IMR-90 (cell line): Measurements from ENCODE around the gene CFAP210. TPM values are rescaled to one million over a fixed set of nuclear protein-coding genes. Genes with fewer than 3 reads are reported as not detected.

Experiments
- ATAC-seq: fragments of 200-7000 bp; cut with Tn5 transposase; 2 replicates; pipeline ENCODE4 v1.9.1; 2020; ENCODE audit warnings: low read depth, mild to moderate bottlenecking, moderate library complexity
- BruUV-seq: library from RNA; stranded (reverse); fragments of 400-500 nt; replicated peaks from 2 replicates; lab custom pipeline; 2021; lab: Mats Ljungman, UMichigan
- CTCF ChIA-PET: fragments of 300-600 bp; formaldehyde crosslinking; extraction: SDS; loops from one replicate; lab custom pipeline; 2021; ENCODE audit warnings: antibody characterized with exemption; lab: Yijun Ruan, JAX
- POLR2A ChIA-PET: fragments of 300-600 bp; sonication (Branson Sonifier 250); formaldehyde crosslinking; loops from one replicate; lab custom pipeline; 2022; ENCODE audit warnings: antibody characterized with exemption; ENCODE audit not compliant: unreplicated experiment; lab: Charles Lee
- DNase-seq: peaks from one replicate; pipeline ENCODE4 v3.0.0; 2013
- H2AFZ ChIP-seq: replicated peaks from 2 replicates; pipeline ENCODE3; 2013; ENCODE audit warnings: low read length, mild to moderate bottlenecking; ENCODE audit not compliant: poor library complexity
- H2AK5ac ChIP-seq: 2 replicates; pipeline ENCODE4 v1.6.1; 2013; ENCODE audit warnings: low read depth, low read length, inconsistent platforms
- H2AK9ac ChIP-seq: replicated peaks from 2 replicates; pipeline ENCODE3; 2013; ENCODE audit warnings: mild to moderate bottlenecking, low read depth, low read length, moderate library complexity; ENCODE audit not compliant: poor library complexity
- H2BK120ac ChIP-seq: 2 replicates; pipeline ENCODE4 v1.6.1; 2013; ENCODE audit warnings: low read depth, low read length, inconsistent platforms
- H2BK15ac ChIP-seq: 3 replicates; pipeline ENCODE4 v1.6.1; 2013; ENCODE audit warnings: low read depth, low read length, inconsistent platforms
- H2BK20ac ChIP-seq: 2 replicates; pipeline ENCODE4 v1.6.1; 2013; ENCODE audit warnings: low read depth, mild to moderate bottlenecking, inconsistent platforms, low read length, moderate library complexity
- H2BK5ac ChIP-seq: 2 replicates; pipeline ENCODE4 v1.6.1; 2013; ENCODE audit warnings: mild to moderate bottlenecking, low read depth, low read length, inconsistent platforms; ENCODE audit not compliant: poor library complexity, severe bottlenecking
- H3K14ac ChIP-seq: replicated peaks from 2 replicates; pipeline ENCODE4 v1.6.1; 2013; ENCODE audit warnings: low read depth, low read length, inconsistent platforms
- H3K18ac ChIP-seq: 2 replicates; pipeline ENCODE4 v1.6.1; 2013; ENCODE audit warnings: low read depth, low read length, control low read depth
- H3K23ac ChIP-seq: 2 replicates; pipeline ENCODE4 v1.6.1; 2013; ENCODE audit warnings: low read depth, low read length, inconsistent platforms
- H3K27ac ChIP-seq: 2 replicates; pipeline ENCODE4 v1.5.1; 2013; ENCODE audit warnings: mild to moderate bottlenecking, control low read depth, low read length; ENCODE audit not compliant: insufficient read depth
- H3K27me3 ChIP-seq: 2 replicates; pipeline ENCODE4 v1.6.1; 2013; ENCODE audit warnings: low read length; ENCODE audit not compliant: control insufficient read depth, insufficient read depth
- H3K36me3 ChIP-seq: 2 replicates; pipeline ENCODE4 v1.6.1; 2013; ENCODE audit warnings: low read length, mixed read lengths; ENCODE audit not compliant: control insufficient read depth, insufficient read depth
- H3K4ac ChIP-seq: 2 replicates; pipeline ENCODE4 v1.6.1; 2013; ENCODE audit warnings: low read depth, low read length, inconsistent platforms
- H3K4me1 ChIP-seq: 2 replicates; pipeline ENCODE4 v1.6.1; 2013; ENCODE audit warnings: low read length, mixed read lengths; ENCODE audit not compliant: control insufficient read depth, insufficient read depth
- H3K4me2 ChIP-seq: 2 replicates; pipeline ENCODE4 v1.6.1; 2013; ENCODE audit warnings: low read depth, mild to moderate bottlenecking, control low read depth, low read length, moderate library complexity
- H3K4me3 ChIP-seq: 2 replicates; pipeline ENCODE4 v1.5.1; 2013; ENCODE audit warnings: low read depth, mild to moderate bottlenecking, control low read depth, low read length, moderate library complexity; ENCODE audit not compliant: insufficient read depth
- H3K56ac ChIP-seq: 2 replicates; pipeline ENCODE4 v1.6.1; 2013; ENCODE audit warnings: low read length, inconsistent platforms; ENCODE audit not compliant: insufficient read depth; ENCODE audit errors: extremely low read depth
- H3K79me1 ChIP-seq, 2 experiments: 2 replicates each; pipeline ENCODE4 v1.6.1; 2013; ENCODE audit warnings: low read length in 2 of 2, inconsistent platforms in 1 of 2, low read depth in 1 of 2
- H3K9ac ChIP-seq: 2 replicates; pipeline ENCODE4 v1.6.1; 2013; ENCODE audit warnings: low read depth, low read length, control low read depth
- H3K9me1 ChIP-seq: 2 replicates; pipeline ENCODE4 v1.6.1; 2013; ENCODE audit warnings: low read length, inconsistent platforms; ENCODE audit not compliant: insufficient read depth
- H3K9me3 ChIP-seq: 2 replicates; pipeline ENCODE4 v1.6.1; 2013; ENCODE audit warnings: low read length; ENCODE audit not compliant: control insufficient read depth, insufficient read depth
- H4K20me1 ChIP-seq: 2 replicates; pipeline ENCODE4 v1.6.1; 2013; ENCODE audit warnings: low read length, inconsistent platforms; ENCODE audit not compliant: insufficient read depth
- H4K5ac ChIP-seq: 2 replicates; pipeline ENCODE4 v1.6.1; 2013; ENCODE audit warnings: mild to moderate bottlenecking, low read depth, low read length, control low read depth
- H4K8ac ChIP-seq, 2 experiments: 2 replicates each; pipeline ENCODE4 v1.6.1; 2013; ENCODE audit warnings: low read depth in 2 of 2, low read length in 2 of 2, control low read depth in 1 of 2, inconsistent platforms in 1 of 2
- H4K91ac ChIP-seq: 2 replicates; pipeline ENCODE4 v1.6.1; 2013; ENCODE audit warnings: low read depth, low read length, inconsistent platforms; ENCODE audit not compliant: insufficient read depth
- CTCF ChIP-seq: conservative IDR thresholded peaks from 2 replicates; pipeline ENCODE4 v1.5.1; 2012; ENCODE audit warnings: mild to moderate bottlenecking, low read depth, low read length, improper control_type of control experiment
- POLR2A ChIP-seq: IDR thresholded peaks from 2 replicates; pipeline ENCODE4 v1.6.1; 2012; ENCODE audit warnings: mild to moderate bottlenecking, low read depth, low read length
- whole genome bisulfite sequencing, 2 experiments: methylation state at CpG; one replicate each; pipeline versions ENCODE4 v1.1.5 to v1.1.7; 2013; ENCODE audit warnings: missing lambda C conversion rate in 2 of 2; ENCODE audit not compliant: insufficient read length in 1 of 2; ENCODE audit errors: extremely low coverage in 2 of 2; 5-methylcytosine and 5-hydroxymethylcytosine counted together
- dilution Hi-C: fragments of 300-500 bp; cut with HindIII; formaldehyde crosslinking; loops from one replicate; pipeline ENCODE4 v1.14.3; 2018; ENCODE audit warnings: low sequenced_read_pairs; ENCODE audit not compliant: unreplicated experiment
- in situ Hi-C: fragments of 300-500 bp; cut with MboI; formaldehyde crosslinking; loops from 3 replicates; pipeline ENCODE4 v1.14.3; 2019; ENCODE audit warnings: low sequenced_read_pairs, inconsistent platforms, mixed read lengths
- intact Hi-C: fragments of 100-400 bp; cut with micrococcal nuclease; formaldehyde crosslinking; loops from 2 replicates; pipeline ENCODE4 v1.10.0; 2022
- polyA plus RNA-seq, 3 experiments: library from polyadenylated mRNA; depleted of rRNA; stranded (reverse); fragments of >200 nt; gene quantifications; 2 replicates each; pipeline ENCODE4 v1.2.3, GENCODE V29; 2012; ENCODE audit warnings: low replicate concordance in 1 of 3
- total RNA-seq: library from RNA; depleted of rRNA; stranded (reverse); fragments of >200 nt; gene quantifications from 2 replicates; pipeline ENCODE4 v1.2.3, GENCODE V29; 2012

CFAP210 gene
- total and polyA plus RNA-seq, 2 of the 4 experiments (the other 2 are of a cell fraction), result not detected

DNA sequence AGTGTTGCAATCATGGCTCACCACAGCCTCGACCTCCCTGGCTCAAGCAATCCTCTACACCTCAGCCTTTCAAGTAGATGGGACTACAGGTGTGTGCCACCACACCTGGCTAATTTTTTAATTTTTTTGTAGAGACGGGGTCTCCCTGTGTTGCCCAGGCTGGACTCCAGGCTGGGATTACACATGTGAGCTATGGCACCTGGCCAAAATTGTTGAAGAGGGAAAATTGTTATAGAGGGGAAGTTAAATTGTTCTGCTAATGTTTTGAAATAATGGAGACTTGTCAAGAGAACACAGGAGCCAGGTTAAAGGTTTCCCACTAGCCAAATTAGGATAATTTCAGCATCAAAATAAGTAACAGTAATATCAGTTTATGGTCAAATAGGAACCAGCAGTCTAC, 84.9 kb downstream of the CFAP210 start:
- peaks cover 3 to 12% of the 10 kb centered on the region in 2 experiments; a peak in 3 of 4 replicates for H3K79me1 ChIP-seq
- H2AK5ac ChIP-seq, result no peak overlapping the region
- no peak overlapping the region for H3K14ac ChIP-seq
- no peaks in the 10 kb centered on the region for H3K27me3 ChIP-seq
- H3K9ac ChIP-seq, result no peak overlapping the region
- no peak overlapping the region for H2BK120ac ChIP-seq
- no peak overlapping the region for H2BK20ac ChIP-seq
- no TSS peak for BruUV-seq
- H3K9me1 ChIP-seq, result no peaks in the 10 kb centered on the region
- H2BK5ac ChIP-seq, result no peak overlapping the region
- POLR2A ChIA-PET, result no interaction called here
- intact Hi-C loops, result no loop called here
- no peaks in the 10 kb centered on the region for H3K4me1 ChIP-seq
- DNase-seq (no peak), ATAC-seq (no peak)
- H2AK9ac ChIP-seq, result no peak overlapping the region
- no peak overlapping the region for H3K23ac ChIP-seq
- no peak overlapping the region for H4K91ac ChIP-seq
- no peak overlapping the region for H2AFZ ChIP-seq
- WGBS, 2 experiments, result no CpG with 5 or more reads among the region's 2 CpGs
- no peak overlapping the region for H4K8ac ChIP-seq
- H4K5ac ChIP-seq, result no peak overlapping the region
- no peak overlapping the region for H3K4ac ChIP-seq
- H3K27ac ChIP-seq, result no peak overlapping the region
- peaks cover 38% of the 10 kb centered on the region for H3K36me3 ChIP-seq
- in situ Hi-C loops, result no loop called here
- no peaks in the 10 kb centered on the region for H3K9me3 ChIP-seq
- no peak overlapping the region for H3K56ac ChIP-seq
- no peaks in the 10 kb centered on the region; the same call in 1 of the 2 replicates for H4K20me1 ChIP-seq
- no peak overlapping the region for H3K18ac ChIP-seq
- no peak for TF ChIP-seq CTCF
- TF ChIP-seq POLR2A, result no peak
- H2BK15ac ChIP-seq, result no peak overlapping the region
- no peak overlapping the region for H3K4me3 ChIP-seq
- dilution Hi-C loops, result no loop called here
- no peak overlapping the region for H3K4me2 ChIP-seq
- CTCF ChIA-PET, result no interaction called here
